ENCODE results near the gene ASTN2. TPM values are rescaled to one million over a fixed set of nuclear protein-coding genes. Genes with fewer than 3 reads are reported as not detected.

The ASTN2 gene
- total and polyA plus RNA-seq, 2 experiments from 2014 or later = 7.0 to 24.6 TPM

DNA sequence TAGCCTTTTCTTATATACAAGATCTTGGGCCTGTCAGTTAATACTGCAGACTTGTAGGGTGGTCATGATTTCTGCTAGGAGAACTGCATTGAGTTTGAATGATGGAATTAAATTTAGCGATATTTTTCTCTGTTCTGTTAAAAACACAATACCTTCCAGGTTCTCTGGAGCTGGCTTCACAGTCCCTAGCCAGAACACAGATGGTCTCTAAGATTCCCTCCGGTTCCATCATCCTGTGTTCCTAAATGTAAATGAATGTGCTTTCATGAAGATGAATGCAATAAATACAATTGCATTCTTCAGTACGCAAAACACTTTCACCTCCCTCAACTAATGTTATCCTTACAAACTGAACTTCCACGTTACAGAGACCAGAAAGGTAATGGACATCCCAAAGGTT is 264.9 kb downstream of the ASTN2 start:
- Histone ChIP-seq H2AFZ (no peak overlapping the region), H3F3A (replicated peaks; ENCODE audit: low read depth) (no peaks in the 10 kb centered on the region), H4K20me1 (replicated peaks; ENCODE audit: insufficient read depth) (no peaks in the 10 kb centered on the region), H3K27me3 (ENCODE audit: insufficient read depth) (no peaks in the 10 kb centered on the region), H3K36me3 (ENCODE audit: insufficient read depth) (no peaks in the 10 kb centered on the region), H3K4me3 (no peak overlapping the region), H3K27ac (ENCODE audit: low read depth) (no peak overlapping the region), H3K9me2 (ENCODE audit: insufficient read depth) (0 out of 2 replicates have a peak, but pooled peaks cover 3% of the 10 kb centered on the region), H3K4me1 (ENCODE audit: insufficient read depth) (no peaks in the 10 kb centered on the region), H3K4me2 (no peak overlapping the region), H3K79me2 (replicated peaks; ENCODE audit: insufficient read depth) (no peaks in the 10 kb centered on the region)
- ATAC-seq = no peak
- H3K4me1 Mint-ChIP-seq = no peaks in the 10 kb centered on the region
- H3K27me3 Mint-ChIP-seq (ENCODE audit: insufficient read depth, low read depth, poor library complexity) = peaks cover 4% of the 10 kb centered on the region
- no peak for DNase-seq (ENCODE audit: low spot score)
- no peak overlapping the region for H3K4me3 Mint-ChIP-seq
- no peaks in the 10 kb centered on the region for H3K36me3 Mint-ChIP-seq (ENCODE audit: low read depth)
- no peaks in the 10 kb centered on the region for H3K9me3 Mint-ChIP-seq
- TF ChIP-seq STAT1 (IDR thresholded peaks at IDR 0.05; ENCODE audit: unreplicated experiment) (no peak), EZH2phosphoT487 (IDR thresholded peaks at IDR 0.05; ENCODE audit: unreplicated experiment) (no peak), EZH2 (IDR thresholded peaks at IDR 0.05; ENCODE audit: low read depth, unreplicated experiment) (no peak), JUNB (IDR thresholded peaks at IDR 0.05; ENCODE audit: unreplicated experiment) (no peak), ZNF331 (CRISPR knock-in tag; IDR thresholded peaks at IDR 0.05; ENCODE audit: low read depth) (no peak), POLR2AphosphoS5 (IDR thresholded peaks at IDR 0.05; ENCODE audit: low read depth) (no peak), ZNF114 (CRISPR knock-in tag; IDR thresholded peaks at IDR 0.05) (no peak), NANOG (IDR thresholded peaks at IDR 0.05; ENCODE audit: borderline replicate concordance) (no peak), CREB1 (CRISPR knock-in tag; IDR thresholded peaks at IDR 0.05; ENCODE audit: low read depth) (no peak)
- TF ChIP-seq, protein P1, sequence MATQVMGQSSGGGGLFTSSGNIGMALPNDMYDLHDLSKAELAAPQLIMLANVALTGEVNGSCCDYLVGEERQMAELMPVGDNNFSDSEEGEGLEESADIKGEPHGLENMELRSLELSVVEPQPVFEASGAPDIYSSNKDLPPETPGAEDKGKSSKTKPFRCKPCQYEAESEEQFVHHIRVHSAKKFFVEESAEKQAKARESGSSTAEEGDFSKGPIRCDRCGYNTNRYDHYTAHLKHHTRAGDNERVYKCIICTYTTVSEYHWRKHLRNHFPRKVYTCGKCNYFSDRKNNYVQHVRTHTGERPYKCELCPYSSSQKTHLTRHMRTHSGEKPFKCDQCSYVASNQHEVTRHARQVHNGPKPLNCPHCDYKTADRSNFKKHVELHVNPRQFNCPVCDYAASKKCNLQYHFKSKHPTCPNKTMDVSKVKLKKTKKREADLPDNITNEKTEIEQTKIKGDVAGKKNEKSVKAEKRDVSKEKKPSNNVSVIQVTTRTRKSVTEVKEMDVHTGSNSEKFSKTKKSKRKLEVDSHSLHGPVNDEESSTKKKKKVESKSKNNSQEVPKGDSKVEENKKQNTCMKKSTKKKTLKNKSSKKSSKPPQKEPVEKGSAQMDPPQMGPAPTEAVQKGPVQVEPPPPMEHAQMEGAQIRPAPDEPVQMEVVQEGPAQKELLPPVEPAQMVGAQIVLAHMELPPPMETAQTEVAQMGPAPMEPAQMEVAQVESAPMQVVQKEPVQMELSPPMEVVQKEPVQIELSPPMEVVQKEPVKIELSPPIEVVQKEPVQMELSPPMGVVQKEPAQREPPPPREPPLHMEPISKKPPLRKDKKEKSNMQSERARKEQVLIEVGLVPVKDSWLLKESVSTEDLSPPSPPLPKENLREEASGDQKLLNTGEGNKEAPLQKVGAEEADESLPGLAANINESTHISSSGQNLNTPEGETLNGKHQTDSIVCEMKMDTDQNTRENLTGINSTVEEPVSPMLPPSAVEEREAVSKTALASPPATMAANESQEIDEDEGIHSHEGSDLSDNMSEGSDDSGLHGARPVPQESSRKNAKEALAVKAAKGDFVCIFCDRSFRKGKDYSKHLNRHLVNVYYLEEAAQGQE (IDR thresholded peaks at IDR 0.05; ENCODE audit: unreplicated experiment) = no peak
- TF ChIP-seq, protein P2, sequence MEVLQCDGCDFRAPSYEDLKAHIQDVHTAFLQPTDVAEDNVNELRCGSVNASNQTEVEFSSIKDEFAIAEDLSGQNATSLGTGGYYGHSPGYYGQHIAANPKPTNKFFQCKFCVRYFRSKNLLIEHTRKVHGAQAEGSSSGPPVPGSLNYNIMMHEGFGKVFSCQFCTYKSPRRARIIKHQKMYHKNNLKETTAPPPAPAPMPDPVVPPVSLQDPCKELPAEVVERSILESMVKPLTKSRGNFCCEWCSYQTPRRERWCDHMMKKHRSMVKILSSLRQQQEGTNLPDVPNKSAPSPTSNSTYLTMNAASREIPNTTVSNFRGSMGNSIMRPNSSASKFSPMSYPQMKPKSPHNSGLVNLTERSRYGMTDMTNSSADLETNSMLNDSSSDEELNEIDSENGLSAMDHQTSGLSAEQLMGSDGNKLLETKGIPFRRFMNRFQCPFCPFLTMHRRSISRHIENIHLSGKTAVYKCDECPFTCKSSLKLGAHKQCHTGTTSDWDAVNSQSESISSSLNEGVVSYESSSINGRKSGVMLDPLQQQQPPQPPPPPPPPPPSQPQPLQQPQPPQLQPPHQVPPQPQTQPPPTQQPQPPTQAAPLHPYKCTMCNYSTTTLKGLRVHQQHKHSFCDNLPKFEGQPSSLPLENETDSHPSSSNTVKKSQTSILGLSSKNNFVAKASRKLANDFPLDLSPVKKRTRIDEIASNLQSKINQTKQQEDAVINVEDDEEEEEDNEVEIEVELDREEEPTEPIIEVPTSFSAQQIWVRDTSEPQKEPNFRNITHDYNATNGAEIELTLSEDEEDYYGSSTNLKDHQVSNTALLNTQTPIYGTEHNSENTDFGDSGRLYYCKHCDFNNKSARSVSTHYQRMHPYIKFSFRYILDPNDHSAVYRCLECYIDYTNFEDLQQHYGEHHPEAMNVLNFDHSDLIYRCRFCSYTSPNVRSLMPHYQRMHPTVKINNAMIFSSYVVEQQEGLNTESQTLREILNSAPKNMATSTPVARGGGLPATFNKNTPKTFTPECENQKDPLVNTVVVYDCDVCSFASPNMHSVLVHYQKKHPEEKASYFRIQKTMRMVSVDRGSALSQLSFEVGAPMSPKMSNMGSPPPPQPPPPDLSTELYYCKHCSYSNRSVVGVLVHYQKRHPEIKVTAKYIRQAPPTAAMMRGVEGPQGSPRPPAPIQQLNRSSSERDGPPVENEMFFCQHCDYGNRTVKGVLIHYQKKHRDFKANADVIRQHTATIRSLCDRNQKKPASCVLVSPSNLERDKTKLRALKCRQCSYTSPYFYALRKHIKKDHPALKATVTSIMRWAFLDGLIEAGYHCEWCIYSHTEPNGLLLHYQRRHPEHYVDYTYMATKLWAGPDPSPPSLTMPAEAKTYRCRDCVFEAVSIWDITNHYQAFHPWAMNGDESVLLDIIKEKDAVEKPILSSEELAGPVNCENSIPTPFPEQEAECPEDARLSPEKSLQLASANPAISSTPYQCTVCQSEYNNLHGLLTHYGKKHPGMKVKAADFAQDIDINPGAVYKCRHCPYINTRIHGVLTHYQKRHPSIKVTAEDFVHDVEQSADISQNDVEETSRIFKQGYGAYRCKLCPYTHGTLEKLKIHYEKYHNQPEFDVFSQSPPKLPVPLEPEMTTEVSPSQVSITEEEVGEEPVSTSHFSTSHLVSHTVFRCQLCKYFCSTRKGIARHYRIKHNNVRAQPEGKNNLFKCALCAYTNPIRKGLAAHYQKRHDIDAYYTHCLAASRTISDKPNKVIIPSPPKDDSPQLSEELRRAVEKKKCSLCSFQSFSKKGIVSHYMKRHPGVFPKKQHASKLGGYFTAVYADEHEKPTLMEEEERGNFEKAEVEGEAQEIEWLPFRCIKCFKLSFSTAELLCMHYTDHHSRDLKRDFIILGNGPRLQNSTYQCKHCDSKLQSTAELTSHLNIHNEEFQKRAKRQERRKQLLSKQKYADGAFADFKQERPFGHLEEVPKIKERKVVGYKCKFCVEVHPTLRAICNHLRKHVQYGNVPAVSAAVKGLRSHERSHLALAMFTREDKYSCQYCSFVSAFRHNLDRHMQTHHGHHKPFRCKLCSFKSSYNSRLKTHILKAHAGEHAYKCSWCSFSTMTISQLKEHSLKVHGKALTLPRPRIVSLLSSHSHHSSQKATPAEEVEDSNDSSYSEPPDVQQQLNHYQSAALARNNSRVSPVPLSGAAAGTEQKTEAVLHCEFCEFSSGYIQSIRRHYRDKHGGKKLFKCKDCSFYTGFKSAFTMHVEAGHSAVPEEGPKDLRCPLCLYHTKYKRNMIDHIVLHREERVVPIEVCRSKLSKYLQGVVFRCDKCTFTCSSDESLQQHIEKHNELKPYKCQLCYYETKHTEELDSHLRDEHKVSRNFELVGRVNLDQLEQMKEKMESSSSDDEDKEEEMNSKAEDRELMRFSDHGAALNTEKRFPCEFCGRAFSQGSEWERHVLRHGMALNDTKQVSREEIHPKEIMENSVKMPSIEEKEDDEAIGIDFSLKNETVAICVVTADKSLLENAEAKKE (CRISPR knock-in tag; IDR thresholded peaks at IDR 0.05) = no peak
- TF ChIP-seq, protein P3, sequence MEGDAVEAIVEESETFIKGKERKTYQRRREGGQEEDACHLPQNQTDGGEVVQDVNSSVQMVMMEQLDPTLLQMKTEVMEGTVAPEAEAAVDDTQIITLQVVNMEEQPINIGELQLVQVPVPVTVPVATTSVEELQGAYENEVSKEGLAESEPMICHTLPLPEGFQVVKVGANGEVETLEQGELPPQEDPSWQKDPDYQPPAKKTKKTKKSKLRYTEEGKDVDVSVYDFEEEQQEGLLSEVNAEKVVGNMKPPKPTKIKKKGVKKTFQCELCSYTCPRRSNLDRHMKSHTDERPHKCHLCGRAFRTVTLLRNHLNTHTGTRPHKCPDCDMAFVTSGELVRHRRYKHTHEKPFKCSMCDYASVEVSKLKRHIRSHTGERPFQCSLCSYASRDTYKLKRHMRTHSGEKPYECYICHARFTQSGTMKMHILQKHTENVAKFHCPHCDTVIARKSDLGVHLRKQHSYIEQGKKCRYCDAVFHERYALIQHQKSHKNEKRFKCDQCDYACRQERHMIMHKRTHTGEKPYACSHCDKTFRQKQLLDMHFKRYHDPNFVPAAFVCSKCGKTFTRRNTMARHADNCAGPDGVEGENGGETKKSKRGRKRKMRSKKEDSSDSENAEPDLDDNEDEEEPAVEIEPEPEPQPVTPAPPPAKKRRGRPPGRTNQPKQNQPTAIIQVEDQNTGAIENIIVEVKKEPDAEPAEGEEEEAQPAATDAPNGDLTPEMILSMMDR (conservative IDR thresholded peaks at IDR 0.05; ENCODE audit: low read depth in 2 of 2) = no peak
- TF ChIP-seq, protein P4, sequence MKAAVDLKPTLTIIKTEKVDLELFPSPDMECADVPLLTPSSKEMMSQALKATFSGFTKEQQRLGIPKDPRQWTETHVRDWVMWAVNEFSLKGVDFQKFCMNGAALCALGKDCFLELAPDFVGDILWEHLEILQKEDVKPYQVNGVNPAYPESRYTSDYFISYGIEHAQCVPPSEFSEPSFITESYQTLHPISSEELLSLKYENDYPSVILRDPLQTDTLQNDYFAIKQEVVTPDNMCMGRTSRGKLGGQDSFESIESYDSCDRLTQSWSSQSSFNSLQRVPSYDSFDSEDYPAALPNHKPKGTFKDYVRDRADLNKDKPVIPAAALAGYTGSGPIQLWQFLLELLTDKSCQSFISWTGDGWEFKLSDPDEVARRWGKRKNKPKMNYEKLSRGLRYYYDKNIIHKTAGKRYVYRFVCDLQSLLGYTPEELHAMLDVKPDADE (IDR thresholded peaks at IDR 0.05) = no peak
- no peak overlapping the region for H3K27ac Mint-ChIP-seq

All from GM23338 (cell line).